Sigmoid colon (tissue), 7 donors: ENCODE results near the gene CYP39A1. TPM values are rescaled to one million over a fixed set of nuclear protein-coding genes. Genes with fewer than 3 reads are reported as not detected.

ENCODE experiments used
- DNase-seq: peaks from one replicate; pipeline ENCODE4 v3.0.0-alpha.2; 2019
- H3K27ac ChIP-seq, 4 donors: fragments of 200-600 bp; sonication (generic); one replicate each; pipeline ENCODE4 v1.5.1; 2016 to 2019; ENCODE audit warnings: mild to moderate bottlenecking in 1 of 4
- H3K27me3 ChIP-seq, 3 donors: fragments of 200-600 bp; sonication (generic); one replicate each; pipeline ENCODE4 v1.5.1; 2019; ENCODE audit warnings: mild to moderate bottlenecking in 1 of 3
- H3K36me3 ChIP-seq, 4 donors: fragments of 200-600 bp; sonication (generic); one replicate each; pipeline ENCODE4 v1.5.1; 2016 to 2019
- H3K4me1 ChIP-seq, 4 donors: fragments of 200-600 bp; sonication (generic); one replicate each; pipeline ENCODE4 v1.5.1; 2017 to 2019
- H3K4me3 ChIP-seq, 4 donors: fragments of 200-600 bp; sonication (generic); one replicate each; pipeline ENCODE4 v1.5.1; 2017 to 2019; ENCODE audit warnings: mild to moderate bottlenecking in 2 of 4, moderate library complexity in 1 of 4
- H3K9me3 ChIP-seq, 4 donors: fragments of 200-600 bp in 3 of 4; sonication (generic) in 3 of 4; one replicate each; pipeline versions ENCODE4 v1.5.1 to v1.6.1; 2013 to 2019
- CTCF ChIP-seq, 4 experiments: fragments of 450-650 bp in 3 of 4; fragments of 200-600 bp in 1 of 4; IDR thresholded peaks; one replicate each; pipeline ENCODE4 v1.5.1; 2016 to 2019; ENCODE audit warnings: antibody characterized with exemption in 4 of 4, mild to moderate bottlenecking in 3 of 4, moderate library complexity in 2 of 4
- EP300 ChIP-seq, 4 donors: sonication (generic); formaldehyde crosslinking; IDR thresholded peaks; one replicate each; pipeline ENCODE4 v1.6.1; 2017; ENCODE audit warnings: antibody characterized with exemption in 4 of 4
- POLR2A ChIP-seq, 2 donors: fragments of 450-650 bp; IDR thresholded peaks; one replicate each; pipeline ENCODE4 v1.6.1; 2016; ENCODE audit warnings: antibody characterized with exemption in 2 of 2, mild to moderate bottlenecking in 2 of 2, moderate library complexity in 2 of 2
- POLR2AphosphoS5 ChIP-seq, 4 donors: sonication (generic); formaldehyde crosslinking; IDR thresholded peaks; one replicate each; pipeline ENCODE4 v1.6.1; 2017; ENCODE audit warnings: antibody characterized with exemption in 4 of 4
- WGBS, 2 donors: extraction: QIAGEN DNeasy Blood & Tissue Kit; methylation state at CpG; one replicate each; pipeline ENCODE4 v1.1.7; 2013; 5-methylcytosine and 5-hydroxymethylcytosine counted together
- intact Hi-C: fragments of 100-400 bp; cut with DNase I; formaldehyde crosslinking; loops from one replicate; pipeline ENCODE4 v1.15.1; 2023
- polyA plus RNA-seq, 3 donors: library from polyadenylated mRNA; stranded (reverse); fragments of 200-250 nt; gene quantifications; one replicate each; pipeline ENCODE4 v1.2.3, GENCODE V29; 2013
- total RNA-seq, 4 donors: library from RNA; depleted of rRNA; stranded (reverse); fragments of >200 nt; gene quantifications; one replicate each; pipeline ENCODE4 v1.1.0, GENCODE V29; 2016
- donor health status: healthy with polysubstance abuse.
- donor health status: Bipolar disorder and iron deficiency.
- donor health status: healthy.

CYP39A1 gene
- total and polyA plus RNA-seq, 7 donors = 1.6 to 7.7 (median 3.0) TPM

- TF ChIP-seq EP300 (IDR thresholded peaks at IDR 0.05) (no peak), POLR2AphosphoS5 (IDR thresholded peaks at IDR 0.05) (no peak), CTCF (IDR thresholded peaks at IDR 0.05) (no peak), POLR2A (IDR thresholded peaks at IDR 0.05) (no peak)
- Histone ChIP-seq H3K4me3 (no peak overlapping the region), H3K27ac (no peak overlapping the region), H3K4me1 (no peaks in the 10 kb centered on the region), H3K9me3 (no peaks in the 10 kb centered on the region), H3K36me3 (no peaks in the 10 kb centered on the region), H3K27me3 (no peaks in the 10 kb centered on the region)
- intact Hi-C loops = no loop called here
- 91 to 93% methylated on average over 6 of the region's 6 CpGs for WGBS, 2 donors
- no peak for DNase-seq
Observed at GRCh38 chr6:46635462-46635861, 17.2 kb downstream of the CYP39A1 start.

- H3K4me1 ChIP-seq = no peaks in the 10 kb centered on the region
- no peak for TF ChIP-seq CTCF (IDR thresholded peaks at IDR 0.05)
- TF ChIP-seq EP300 (IDR thresholded peaks at IDR 0.05) = no peak
- TF ChIP-seq POLR2AphosphoS5 (IDR thresholded peaks at IDR 0.05) = no peak
- no peak for TF ChIP-seq POLR2A (IDR thresholded peaks at IDR 0.05)
- no peaks in the 10 kb centered on the region for H3K9me3 ChIP-seq
- H3K4me3 ChIP-seq = no peak overlapping the region
- 97 to 99% methylated on average over 1 of the region's 1 CpG for WGBS, 2 donors
- intact Hi-C loops = no loop called here
- DNase-seq = no peak
- no peaks in the 10 kb centered on the region for H3K27me3 ChIP-seq
- H3K36me3 ChIP-seq = no peaks in the 10 kb centered on the region
- H3K27ac ChIP-seq = no peak overlapping the region
Observed at GRCh38 chr6:46632053-46632452, 20.6 kb downstream of the CYP39A1 start.

- intact Hi-C loops = loop anchor here (10.0 kb wide), 2 partner anchors 405 to 535 kb away; no protein-coding TSS in a partner anchor
- WGBS, 2 donors = 94 to 96% methylated on average over 7 of the region's 7 CpGs
- Histone ChIP-seq H3K9me3 (no peaks in the 10 kb centered on the region), H3K4me1 (no peaks in the 10 kb centered on the region), H3K4me3 (no peak overlapping the region), H3K27me3 (no peaks in the 10 kb centered on the region), H3K36me3 (no peaks in the 10 kb centered on the region), H3K27ac (no peak overlapping the region)
- no peak for DNase-seq
- no peak for TF ChIP-seq CTCF (IDR thresholded peaks at IDR 0.05)
- TF ChIP-seq POLR2A (IDR thresholded peaks at IDR 0.05) = no peak
- TF ChIP-seq EP300 (IDR thresholded peaks at IDR 0.05) = no peak
- TF ChIP-seq POLR2AphosphoS5 (IDR thresholded peaks at IDR 0.05) = no peak
Observed at GRCh38 chr6:46629691-46630090, 22.9 kb downstream of the CYP39A1 start.

GRCh38 chr6:46628976-46629375 lies 23.6 kb downstream of the CYP39A1 start:
- 90 to 91% methylated on average over 3 of the region's 3 CpGs for WGBS, 2 donors
- H3K27me3 ChIP-seq = no peaks in the 10 kb centered on the region

More at GRCh38 chr6:46628976-46629375, 23.6 kb downstream of the CYP39A1 start:
- H3K9me3 ChIP-seq = no peaks in the 10 kb centered on the region
- H3K4me3 ChIP-seq = no peak overlapping the region
- no peak overlapping the region for H3K27ac ChIP-seq
- no peak for DNase-seq
- no peak for TF ChIP-seq POLR2A (IDR thresholded peaks at IDR 0.05)
- no peak for TF ChIP-seq EP300 (IDR thresholded peaks at IDR 0.05)
- TF ChIP-seq POLR2AphosphoS5 (IDR thresholded peaks at IDR 0.05) = no peak
- no peak for TF ChIP-seq CTCF (IDR thresholded peaks at IDR 0.05)
- no peaks in the 10 kb centered on the region for H3K4me1 ChIP-seq
- intact Hi-C loops = loop anchor here (10.0 kb wide), 2 partner anchors 404 to 534 kb away; no protein-coding TSS in a partner anchor
- no peaks in the 10 kb centered on the region for H3K36me3 ChIP-seq
